HG03039 (cell line): Measurements from ENCODE around the gene ZPR1.
A peak's percentile ranks its signal among the peaks of the same experiment; 100 is the strongest.
"Not testable (repeated sequence)": the region's sequence is repeated elsewhere in the genome, so short reads cannot be mapped to it uniquely, and the experiment has no call there.

ENCODE experiments used
- ATAC-seq: cut with Tn5 transposase; IDR thresholded peaks from one replicate; pipeline ENCODE4 v1.9.1; 2021; ENCODE audit warnings: mild to moderate bottlenecking, moderate library complexity; ENCODE audit not compliant: unreplicated experiment

Gene ZPR1

DNA sequence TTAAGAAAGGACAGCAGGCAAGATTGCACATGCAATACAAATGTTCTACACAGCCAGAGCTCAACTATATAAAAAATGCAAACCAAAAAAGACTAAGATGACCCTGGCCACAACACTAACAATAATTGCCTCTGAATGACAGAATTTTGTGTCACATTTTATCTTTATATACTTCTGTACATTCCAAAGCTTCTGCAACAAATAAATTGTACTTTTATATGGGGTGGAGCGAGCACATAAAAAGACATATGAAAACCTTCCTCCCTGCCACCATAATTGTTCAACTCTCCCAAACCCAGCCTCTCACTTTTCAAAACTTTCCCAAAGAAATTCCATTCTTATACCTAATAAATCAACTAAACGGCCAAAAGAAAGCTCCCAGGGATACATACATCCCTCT lies 25.7 kb downstream of the ZPR1 start:
- no peak for ATAC-seq

DNA sequence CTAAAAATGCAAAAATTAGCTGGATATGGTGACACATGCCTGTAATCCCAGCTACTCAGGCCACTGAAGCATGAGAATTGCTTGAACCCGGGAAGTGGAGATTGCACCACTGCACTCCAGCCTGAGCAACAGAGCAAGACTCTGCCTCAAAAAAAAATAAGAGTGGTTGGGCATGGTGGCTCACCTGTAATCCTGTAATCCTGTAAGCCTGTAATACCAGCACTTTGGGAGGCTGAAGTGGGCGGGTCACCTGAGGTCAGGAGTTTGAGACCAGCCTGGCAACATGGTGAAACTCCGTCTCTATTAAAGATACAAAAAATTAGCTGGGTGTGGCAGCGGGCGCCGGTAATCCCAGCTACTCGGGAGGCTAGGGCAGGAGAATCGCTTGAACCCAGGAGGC lies 31.8 kb downstream of the ZPR1 start:
- ATAC-seq = not testable (repeated sequence)

DNA sequence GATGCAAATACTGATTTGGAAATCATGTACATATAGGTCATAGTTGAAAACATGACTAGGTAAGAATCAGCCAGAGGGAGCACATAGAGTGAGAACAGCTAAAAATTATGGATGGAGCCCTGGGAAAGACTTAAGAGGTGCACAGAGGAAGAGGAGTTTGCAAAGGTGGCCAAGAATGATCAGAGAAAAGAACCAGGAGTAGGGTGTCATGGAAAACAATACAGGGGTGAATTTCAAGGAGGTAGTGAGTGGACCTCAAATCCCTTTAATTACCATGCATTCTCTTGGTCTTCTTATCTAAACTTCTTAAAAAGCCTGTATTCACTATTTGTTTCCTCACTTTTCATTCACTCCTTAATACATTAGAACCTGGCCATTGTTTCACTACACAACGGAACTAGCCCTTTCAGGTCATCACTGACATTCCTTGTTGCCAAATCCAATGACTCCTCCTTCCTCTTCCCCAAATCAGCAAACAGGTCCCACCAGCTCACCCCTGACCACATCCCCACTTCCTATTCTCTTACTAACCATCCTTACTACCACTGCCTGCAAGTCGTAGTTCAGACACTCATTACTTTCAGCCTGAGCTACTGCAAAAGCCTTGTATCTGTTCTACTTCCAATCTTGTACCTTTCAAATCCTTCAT lies 37.6 kb downstream of the ZPR1 start:
- no peak for ATAC-seq

DNA sequence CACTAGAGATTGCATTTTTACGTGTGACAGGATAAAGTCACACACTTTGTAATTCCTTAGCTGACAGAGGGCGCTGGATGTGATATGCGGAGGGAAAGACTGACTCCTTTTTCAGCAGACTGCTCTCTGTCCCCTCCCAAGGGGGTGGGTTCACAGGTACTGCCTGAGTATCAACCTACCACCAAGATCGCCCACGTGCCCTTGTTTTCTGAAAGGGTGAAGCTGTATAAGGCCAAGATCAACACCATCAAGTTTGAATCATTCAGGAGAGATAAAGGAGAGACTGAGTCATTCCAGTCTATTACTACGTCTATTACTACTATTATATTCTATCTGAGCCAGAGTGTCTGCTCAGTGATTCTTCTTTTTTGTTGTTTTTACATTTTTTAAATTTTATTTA lies 45.7 kb downstream of the ZPR1 start:
- ATAC-seq = no peak

DNA sequence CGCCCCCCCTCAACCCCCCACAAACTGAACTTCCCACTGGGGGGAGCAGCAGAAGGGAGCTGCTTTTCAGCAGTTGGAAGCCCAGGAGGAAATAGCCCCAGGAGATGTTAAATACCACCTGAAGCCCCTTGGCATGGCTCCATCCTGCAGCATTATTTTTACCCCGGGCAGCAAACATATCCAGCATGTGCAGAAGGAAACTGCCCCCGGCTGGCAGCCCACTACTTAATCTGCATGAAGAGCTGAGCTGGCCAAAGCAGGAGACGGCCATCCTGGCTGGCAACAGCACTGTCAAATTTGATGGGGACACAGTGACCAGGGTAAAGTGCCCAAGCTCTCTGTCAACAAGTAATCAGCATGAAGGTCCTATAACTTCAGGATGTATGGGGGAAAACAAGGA lies 47.1 kb downstream of the ZPR1 start:
- no peak for ATAC-seq

DNA sequence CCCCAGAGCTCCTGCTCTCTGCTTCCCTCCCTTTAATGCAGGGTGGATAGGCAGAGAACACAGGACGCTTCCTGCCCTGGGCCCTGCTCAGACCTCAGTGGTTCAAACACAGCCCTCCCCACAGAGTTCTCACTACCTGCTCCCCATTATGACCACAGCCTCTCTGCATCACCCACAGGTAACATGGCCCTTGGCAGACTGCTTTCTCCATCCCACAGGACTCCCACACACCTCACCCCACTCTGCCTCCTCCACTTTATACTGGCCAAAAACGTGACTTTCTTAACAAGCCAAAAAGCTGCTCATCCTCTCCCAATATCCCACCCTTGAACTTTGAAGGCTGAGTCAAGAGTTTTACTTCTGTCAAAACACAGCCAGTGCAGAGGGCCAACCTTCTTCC lies 48.8 kb downstream of the ZPR1 start:
- ATAC-seq = no peak

DNA sequence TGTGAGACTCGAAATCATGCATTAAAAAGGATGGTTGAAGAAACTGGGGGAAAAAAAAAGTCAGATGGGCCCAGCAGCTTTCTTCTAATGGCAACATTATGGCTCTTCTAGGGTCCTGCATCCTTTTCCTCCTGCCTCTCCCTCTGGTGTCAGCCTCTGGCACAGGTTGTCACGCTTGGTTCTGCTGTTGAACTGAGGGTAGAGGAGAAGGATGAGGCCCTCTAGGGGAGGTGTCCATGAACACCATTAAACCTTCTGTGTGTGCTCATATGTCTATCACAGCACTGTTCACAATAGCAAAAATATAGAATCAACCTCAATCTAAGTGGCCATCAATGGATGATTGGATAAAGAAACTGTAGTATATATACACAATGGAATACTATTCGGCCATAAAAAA lies 51.1 kb downstream of the ZPR1 start:
- ATAC-seq = no peak

DNA sequence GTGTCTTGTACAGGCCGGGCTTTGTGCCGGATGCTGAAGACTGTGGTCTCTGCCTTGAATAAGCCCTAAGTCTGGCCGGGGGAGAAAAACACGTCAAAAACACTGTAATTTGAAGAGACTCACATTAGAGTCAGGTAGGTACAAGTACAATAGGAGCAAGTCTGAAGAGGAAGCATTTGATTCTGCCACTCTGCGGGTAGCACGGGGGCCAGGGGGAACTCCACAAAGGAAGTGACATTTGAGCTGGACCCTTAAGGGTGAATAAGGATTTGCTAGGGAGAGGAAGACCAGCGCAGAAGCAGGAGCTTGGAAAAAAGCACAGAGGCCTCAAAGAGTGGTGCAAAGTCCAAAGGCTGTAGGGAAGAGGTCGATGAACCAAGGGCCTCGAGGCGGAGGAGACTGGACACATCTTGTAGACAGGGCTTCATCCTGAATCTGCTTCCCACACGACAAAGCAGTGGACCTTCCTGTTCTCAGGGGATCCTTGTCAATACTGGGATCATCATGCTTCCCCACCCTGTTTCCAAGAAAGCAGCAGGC lies 53.8 kb downstream of the ZPR1 start:
- no peak for ATAC-seq

DNA sequence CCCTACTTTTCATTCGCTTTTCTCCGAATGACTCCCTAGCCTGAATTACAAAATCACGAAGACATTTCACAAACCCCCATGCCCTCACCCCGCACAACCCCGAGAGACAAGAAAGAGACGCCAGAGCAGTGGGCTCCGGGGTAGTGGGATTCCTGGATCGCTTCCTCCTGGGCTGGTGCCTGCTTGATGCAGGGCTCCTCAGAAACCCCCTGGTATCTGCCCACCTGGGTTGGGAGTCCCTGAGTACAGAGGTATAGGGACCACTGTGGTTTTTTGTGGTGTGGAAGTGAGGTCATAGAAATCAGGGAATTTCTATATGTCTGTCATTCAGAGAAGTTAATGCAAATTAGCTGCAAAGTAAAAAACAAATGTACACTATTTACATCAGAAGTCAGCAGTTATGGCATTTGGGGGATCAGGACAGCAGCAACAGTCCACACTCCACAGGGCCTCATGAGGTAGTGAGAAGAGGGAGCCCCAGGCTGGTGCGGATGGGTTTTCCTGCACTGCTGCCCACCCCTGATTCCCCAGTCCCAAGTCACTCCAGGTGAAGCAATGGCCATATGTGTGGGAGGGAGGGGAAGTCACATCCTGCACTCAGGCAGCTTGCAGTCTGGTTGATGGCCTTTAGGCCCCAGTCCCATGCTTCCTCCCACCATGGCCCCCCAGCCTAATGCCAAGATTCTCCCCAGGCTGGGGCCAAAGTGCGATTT lies 54.6 kb downstream of the ZPR1 start:
- ATAC-seq = no peak

DNA sequence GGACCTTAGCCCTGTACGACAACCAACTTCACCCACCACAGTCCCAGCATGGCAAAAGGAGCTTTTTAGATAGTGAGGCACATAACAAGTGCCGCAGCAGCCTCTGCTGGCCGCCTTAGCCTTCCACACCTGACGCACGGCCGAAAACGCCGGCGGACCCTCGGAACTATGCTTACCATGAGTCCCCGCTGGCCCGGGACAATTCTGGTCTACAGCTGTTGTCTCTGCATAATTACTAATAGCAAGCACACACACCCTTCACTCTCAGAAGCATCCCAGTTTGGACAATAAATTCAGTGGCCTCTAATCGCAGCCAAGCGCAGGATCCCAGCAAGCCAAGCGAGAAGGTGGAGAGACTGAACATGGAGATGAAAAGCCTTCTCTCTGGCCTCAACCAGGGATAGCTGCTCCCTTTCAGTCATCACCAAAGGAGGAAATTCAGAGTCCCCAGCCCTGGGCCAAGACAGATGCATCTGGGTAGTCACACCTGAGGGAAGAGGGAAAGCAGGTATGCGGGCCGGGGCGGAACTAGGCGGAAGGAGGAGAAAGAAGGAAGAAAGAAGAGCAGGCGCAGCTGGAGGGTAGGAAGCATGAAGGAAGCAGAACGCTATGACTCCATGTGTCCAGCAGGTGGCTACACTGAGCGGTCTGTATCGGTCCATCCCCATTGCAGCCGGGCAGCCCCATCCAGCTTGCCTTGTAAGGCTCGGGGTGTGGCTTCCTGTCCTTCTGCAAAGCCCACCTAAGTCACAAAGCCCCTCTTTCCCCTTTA lies 55.4 kb downstream of the ZPR1 start:
- ATAC-seq = peak; percentile 78

DNA sequence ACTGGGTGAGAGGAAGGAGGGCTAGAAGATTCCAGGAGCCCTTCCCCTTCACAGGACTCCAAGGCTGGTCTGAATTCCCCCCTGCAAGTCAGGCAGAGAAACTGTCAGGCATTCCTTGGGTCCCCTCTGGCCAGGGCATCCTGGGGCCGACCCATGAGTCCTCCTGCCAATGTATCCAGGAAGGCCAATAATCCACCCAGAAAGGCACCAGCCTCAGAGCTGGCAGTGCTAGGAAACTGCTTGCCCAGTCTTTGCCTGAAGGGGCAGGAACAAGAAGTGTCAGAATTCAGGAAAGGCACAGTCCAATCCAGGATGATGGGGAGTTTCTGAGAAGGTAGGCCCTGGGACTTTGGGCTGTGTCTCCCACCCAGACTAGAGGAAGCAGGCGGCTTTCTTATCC lies 56.0 kb downstream of the ZPR1 start:
- no peak for ATAC-seq

DNA sequence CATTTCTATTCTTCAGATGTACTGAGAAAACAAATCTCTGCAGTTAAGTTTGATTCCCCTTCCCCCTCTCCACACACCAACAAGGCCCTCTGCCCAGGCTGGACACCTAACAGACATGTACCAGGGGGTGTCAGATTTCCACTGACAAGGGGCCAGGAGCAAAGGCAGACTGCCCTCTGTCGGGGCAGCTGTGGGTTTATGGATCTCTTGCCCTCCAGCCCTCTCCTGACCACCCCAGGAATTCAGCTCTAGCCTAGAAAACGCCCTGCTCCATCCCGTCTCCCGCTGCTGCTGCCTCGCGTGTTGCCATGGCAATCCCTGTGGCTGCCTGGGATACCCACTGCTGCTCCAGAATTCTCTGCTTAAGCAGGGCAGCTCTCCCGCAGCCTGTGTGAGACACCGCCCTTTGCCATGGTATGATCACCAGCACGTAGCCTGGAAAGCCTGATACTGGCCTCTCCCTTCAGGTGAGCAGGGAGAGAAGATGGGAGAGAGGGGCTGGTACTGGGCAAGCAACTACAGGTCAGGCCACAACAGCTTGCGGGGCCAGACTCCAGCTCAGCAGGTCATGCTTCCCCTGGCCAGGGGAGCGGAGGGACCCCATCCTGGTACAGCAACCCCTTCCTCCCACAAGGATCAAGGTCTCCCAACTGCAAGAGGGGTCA lies 56.6 kb downstream of the ZPR1 start:
- ATAC-seq = no peak

DNA sequence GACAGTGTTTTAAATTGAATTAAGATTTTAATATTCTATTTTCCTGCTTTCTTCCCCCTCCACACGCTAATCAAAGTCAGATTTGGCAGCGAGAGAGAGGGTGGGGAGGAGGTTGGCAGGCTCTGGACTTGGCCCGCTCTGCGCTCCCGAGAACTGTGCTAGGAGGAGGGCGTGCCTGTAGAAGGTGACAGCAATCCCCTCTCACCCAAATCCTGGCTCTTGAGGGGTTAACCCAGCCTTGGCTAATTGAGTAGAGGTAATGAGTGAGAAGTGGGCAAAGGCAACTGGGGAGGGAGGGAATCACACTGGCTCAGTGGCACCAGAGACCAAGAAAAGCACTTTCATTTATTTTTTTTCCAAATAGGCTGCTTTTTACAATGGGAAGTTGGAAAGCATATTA lies 57.2 kb downstream of the ZPR1 start:
- ATAC-seq = no peak

DNA sequence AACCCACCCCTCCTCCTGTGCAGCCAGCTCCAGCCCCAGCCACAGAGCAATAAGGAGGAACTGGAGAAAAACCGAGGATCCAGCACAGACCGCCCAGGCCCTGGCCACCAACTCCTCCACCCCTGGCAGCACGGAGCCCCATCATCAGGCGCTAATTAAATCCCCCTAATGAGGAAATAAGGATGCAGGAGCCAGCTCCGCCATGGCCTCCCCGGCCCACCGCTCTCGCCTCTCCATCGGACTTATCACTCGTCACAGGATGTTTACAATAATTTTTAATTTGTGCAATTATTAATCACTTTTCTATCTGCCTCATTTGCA lies 57.6 kb downstream of the ZPR1 start:
- ATAC-seq = no peak

DNA sequence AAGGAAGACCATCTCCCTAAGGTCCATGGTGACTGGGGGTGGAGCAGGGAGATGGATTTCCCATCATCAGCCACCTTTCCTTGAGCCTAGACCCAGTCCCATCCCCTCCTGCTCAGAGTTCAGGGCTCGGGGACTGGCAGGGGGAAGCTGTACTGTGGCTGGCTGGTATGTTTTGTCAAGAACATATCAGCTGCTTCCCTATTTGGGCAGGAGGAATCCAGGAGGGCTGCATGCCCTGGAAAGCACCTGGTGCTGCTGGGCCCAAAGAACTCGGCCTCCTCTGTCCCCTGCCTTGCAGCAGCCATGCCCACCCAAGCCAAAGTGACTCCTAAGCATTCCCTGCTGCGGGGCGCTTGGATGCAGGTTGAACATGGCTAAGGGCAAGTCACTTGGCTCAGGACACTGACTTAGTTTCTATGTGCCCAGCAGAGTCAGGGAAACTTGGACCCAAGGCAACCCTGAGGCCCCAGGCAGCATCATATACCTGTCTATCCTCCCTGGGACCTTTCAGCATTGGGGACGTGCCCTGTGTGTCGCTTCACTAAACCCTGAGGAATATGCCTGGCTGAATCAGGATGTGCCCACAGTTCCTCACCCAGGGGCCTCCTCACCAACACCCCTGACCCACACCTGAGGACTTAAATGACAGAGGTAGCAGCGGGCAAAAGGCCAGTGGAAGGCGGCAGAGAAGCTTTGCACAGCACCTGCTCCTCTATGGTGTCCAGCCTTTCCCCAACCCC lies 58.2 kb downstream of the ZPR1 start:
- no peak for ATAC-seq

DNA sequence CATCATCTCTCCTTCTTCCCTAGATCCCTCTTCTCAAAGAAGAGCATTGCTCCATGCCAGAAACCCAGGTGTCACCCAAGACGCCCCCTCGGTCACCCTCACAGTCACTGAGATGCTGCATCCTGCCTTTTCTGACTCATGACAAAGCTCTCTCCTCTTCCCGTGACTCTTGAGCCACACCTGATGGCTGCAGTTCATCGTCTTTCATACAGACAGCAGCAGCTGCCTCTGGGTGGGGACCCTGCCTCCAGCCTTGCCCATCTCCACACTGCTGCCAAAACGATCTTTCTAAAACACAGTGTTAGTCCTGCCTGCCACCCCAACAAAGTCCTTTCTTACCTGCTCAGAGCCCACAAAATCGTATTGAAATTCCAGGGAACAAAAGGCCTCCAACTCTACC lies 59.8 kb downstream of the ZPR1 start:
- ATAC-seq = no peak

DNA sequence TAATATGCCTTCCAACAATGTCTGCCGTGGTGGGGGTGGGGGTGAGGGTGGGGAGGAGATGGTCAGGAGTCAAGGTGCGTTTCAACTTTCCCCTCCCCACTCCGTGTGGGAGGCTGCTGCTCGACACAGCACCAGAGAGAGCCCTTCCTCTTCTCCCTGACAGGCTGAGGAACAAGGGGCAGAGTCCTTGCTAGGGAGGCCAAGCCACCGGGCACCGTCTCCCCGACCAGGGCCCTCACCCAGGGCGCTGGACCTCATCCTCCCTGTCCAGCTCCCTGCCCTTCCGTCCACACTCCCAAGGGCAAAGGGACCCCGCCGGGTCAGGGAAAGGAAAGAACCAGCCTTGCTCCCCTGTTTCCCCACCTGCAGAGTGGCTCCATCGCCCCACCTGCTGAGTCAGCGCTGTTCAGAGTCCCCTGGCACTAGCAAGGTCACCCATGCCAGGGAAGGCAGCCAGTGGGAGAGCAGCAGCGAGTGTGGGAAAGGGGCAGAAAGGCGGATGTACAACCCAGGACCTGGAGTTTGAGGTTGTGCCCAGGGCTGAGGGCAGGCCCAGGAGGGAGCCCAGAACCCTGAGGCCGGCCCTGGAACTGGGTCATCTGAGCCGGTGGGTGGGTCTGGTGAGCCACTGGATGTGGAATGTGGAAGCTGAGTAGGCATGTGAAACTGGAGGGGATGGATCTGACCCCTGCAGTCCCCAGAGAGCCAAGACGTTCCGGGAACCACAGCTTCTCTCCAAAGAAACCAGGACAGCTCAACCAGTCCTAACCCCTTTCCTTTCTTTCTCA lies 62.2 kb downstream of the ZPR1 start:
- no peak for ATAC-seq

DNA sequence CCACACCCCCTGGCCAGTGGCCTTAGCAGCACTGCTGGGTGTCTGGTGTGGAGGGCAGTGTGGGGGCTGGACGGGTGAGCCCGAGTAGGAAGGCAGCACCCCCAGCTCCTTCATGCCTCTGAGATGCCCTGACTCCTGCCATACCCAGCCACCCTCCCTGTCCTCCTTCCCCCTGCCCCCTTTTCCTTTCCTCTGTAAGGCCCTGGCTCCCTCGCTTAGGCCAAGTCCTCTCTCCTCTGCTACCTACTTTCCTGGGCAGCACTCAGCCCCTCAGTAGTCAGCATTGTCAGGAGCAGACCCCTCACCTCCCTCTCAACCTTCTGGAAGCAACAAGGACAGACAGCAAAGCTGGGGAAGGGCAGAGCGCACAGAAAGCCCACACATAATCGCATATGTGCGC lies 63.0 kb downstream of the ZPR1 start:
- no peak for ATAC-seq
